GM12801 (cell line): ENCODE results near the gene TMBIM6.

Experiments
- CTCF ChIP-seq: IDR thresholded peaks from one replicate; pipeline ENCODE4 v1.5.1; 2011; ENCODE audit warnings: control low read depth; ENCODE audit not compliant: insufficient read length; ENCODE audit errors: extremely low read depth

Gene TMBIM6

GRCh38 chr12:49763006-49763591 lies 21.7 kb downstream of the TMBIM6 start:
- TF ChIP-seq CTCF: no peak

GRCh38 chr12:49764126-49764525 lies 22.8 kb downstream of the TMBIM6 start:
- no peak for TF ChIP-seq CTCF

GRCh38 chr12:49766115-49766455 lies 24.7 kb downstream of the TMBIM6 start:
- TF ChIP-seq CTCF: no peak

- TF ChIP-seq CTCF: no peak
Measured at GRCh38 chr12:49767333-49767732, 26.0 kb downstream of the TMBIM6 start.

GRCh38 chr12:49776413-49776812 lies 35.1 kb downstream of the TMBIM6 start:
- TF ChIP-seq CTCF: no peak

- no peak for TF ChIP-seq CTCF
Measured at GRCh38 chr12:49776858-49777257, 35.5 kb downstream of the TMBIM6 start.

GRCh38 chr12:49777341-49777740 lies 36.0 kb downstream of the TMBIM6 start:
- no peak for TF ChIP-seq CTCF
